Stimulated activated effector memory CD8-positive, alpha-beta T cell treated with anti-CD3 and anti-CD28 coated beads, Interleukin-12 subunit alpha, Interleukin-12 subunit beta, amount 100 ng/mL, for 72 hours (primary cell): Measurements from ENCODE around the gene DTD1.
"Not testable (repeated sequence)": the region's sequence is repeated elsewhere in the genome, so short reads cannot be mapped to it uniquely, and the experiment has no call there.

Source experiments
- ATAC-seq: fragments of 150-1000 bp; cut with Tn5 transposase; 2 replicates; pipeline ENCODE4 v1.10.0; 2021
- DNase-seq, 2 donors: peaks; one replicate each; pipeline ENCODE4 v3.0.0; 2021 to 2022; ENCODE audit warnings: low spot score in 2 of 2
- H3K27ac Mint-ChIP-seq: one replicate; pipeline ENCODE4 v1.8.0; 2022; ENCODE audit warnings: mild to moderate bottlenecking, mixed read lengths
- H3K36me3 Mint-ChIP-seq: one replicate; pipeline ENCODE4 v1.8.0; 2022; ENCODE audit warnings: mild to moderate bottlenecking, mixed read lengths
- H3K4me1 Mint-ChIP-seq: one replicate; pipeline ENCODE4 v1.8.0; 2022; ENCODE audit warnings: mixed read lengths
- H3K4me3 Mint-ChIP-seq: one replicate; pipeline ENCODE4 v1.8.0; 2022; ENCODE audit warnings: mild to moderate bottlenecking, mixed read lengths
- H3K9me3 Mint-ChIP-seq: one replicate; pipeline ENCODE4 v1.8.0; 2022; ENCODE audit warnings: mixed read lengths

DTD1 gene

GRCh38 chr20:18749528-18749927 is 161.7 kb downstream of the DTD1 start:
- Mint-ChIP-seq H3K4me3 (no peak overlapping the region), H3K4me1 (peaks cover 39% of the 10 kb centered on the region), H3K27ac (no peak overlapping the region), H3K36me3 (peaks cover 8% of the 10 kb centered on the region), H3K9me3 (no peaks in the 10 kb centered on the region)
- ATAC-seq (no peak), DNase-seq (no peak)

- no peak overlapping the region for H3K4me3 Mint-ChIP-seq
- no peak for DNase-seq
- H3K9me3 Mint-ChIP-seq: no peaks in the 10 kb centered on the region
- no peak for ATAC-seq
- H3K36me3 Mint-ChIP-seq: no peaks in the 10 kb centered on the region
- peaks cover 32% of the 10 kb centered on the region for H3K4me1 Mint-ChIP-seq
- H3K27ac Mint-ChIP-seq: no peak overlapping the region
Measured at GRCh38 chr20:18750735-18751134, 162.9 kb downstream of the DTD1 start.

GRCh38 chr20:18754030-18754652 is 166.3 kb downstream of the DTD1 start:
- peaks cover 34% of the 10 kb centered on the region for H3K4me1 Mint-ChIP-seq
- no peaks in the 10 kb centered on the region for H3K36me3 Mint-ChIP-seq
- no peak for DNase-seq
- no peak overlapping the region for H3K4me3 Mint-ChIP-seq
- ATAC-seq: peak; percentile 67
- H3K27ac Mint-ChIP-seq: no peak overlapping the region
- H3K9me3 Mint-ChIP-seq: no peaks in the 10 kb centered on the region

GRCh38 chr20:18754653-18755045 is 166.8 kb downstream of the DTD1 start:
- Mint-ChIP-seq H3K4me3 (no peak overlapping the region), H3K4me1 (peaks cover 32% of the 10 kb centered on the region), H3K36me3 (no peaks in the 10 kb centered on the region), H3K9me3 (no peaks in the 10 kb centered on the region), H3K27ac (no peak overlapping the region)
- ATAC-seq: no peak
- DNase-seq: no peak

- H3K9me3 Mint-ChIP-seq, H3K36me3 Mint-ChIP-seq, DNase-seq, H3K4me3 Mint-ChIP-seq, H3K27ac Mint-ChIP-seq, ATAC-seq: not testable (repeated sequence)
- peaks cover 18% of the 10 kb centered on the region for H3K4me1 Mint-ChIP-seq
Measured at GRCh38 chr20:18760852-18761251, 173.0 kb downstream of the DTD1 start.

GRCh38 chr20:18767676-18768075 is 179.8 kb downstream of the DTD1 start:
- Mint-ChIP-seq H3K9me3 (no peaks in the 10 kb centered on the region), H3K4me3 (no peak overlapping the region), H3K36me3 (peaks cover 6% of the 10 kb centered on the region), H3K4me1 (no peaks in the 10 kb centered on the region), H3K27ac (no peak overlapping the region)
- ATAC-seq (no peak), DNase-seq (no peak)

- no peak for DNase-seq
- no peak for ATAC-seq
- H3K27ac Mint-ChIP-seq: no peak overlapping the region
- H3K4me3 Mint-ChIP-seq: no peak overlapping the region
- no peaks in the 10 kb centered on the region for H3K4me1 Mint-ChIP-seq
- no peaks in the 10 kb centered on the region for H3K36me3 Mint-ChIP-seq
- no peaks in the 10 kb centered on the region for H3K9me3 Mint-ChIP-seq
Measured at GRCh38 chr20:18773566-18773965, 185.7 kb downstream of the DTD1 start.

- H3K4me1 Mint-ChIP-seq: no peaks in the 10 kb centered on the region
- H3K4me3 Mint-ChIP-seq: no peak overlapping the region
- no peaks in the 10 kb centered on the region for H3K36me3 Mint-ChIP-seq
- ATAC-seq (no peak), DNase-seq (no peak)
- no peaks in the 10 kb centered on the region for H3K9me3 Mint-ChIP-seq
- H3K27ac Mint-ChIP-seq: no peak overlapping the region
Measured at GRCh38 chr20:18774207-18774606, 186.4 kb downstream of the DTD1 start.

- Mint-ChIP-seq H3K36me3 (no peaks in the 10 kb centered on the region), H3K9me3 (no peaks in the 10 kb centered on the region), H3K4me1 (no peaks in the 10 kb centered on the region), H3K27ac (no peak overlapping the region), H3K4me3 (no peak overlapping the region)
- DNase-seq (no peak), ATAC-seq (no peak)
Measured at GRCh38 chr20:18775633-18776032, 187.8 kb downstream of the DTD1 start.

- H3K4me1 Mint-ChIP-seq: no peaks in the 10 kb centered on the region
- H3K36me3 Mint-ChIP-seq: no peaks in the 10 kb centered on the region
- H3K27ac Mint-ChIP-seq: no peak overlapping the region
- H3K9me3 Mint-ChIP-seq: no peaks in the 10 kb centered on the region
- ATAC-seq (no peak), DNase-seq (peak in 1 of 2 donors; percentile 28)
- no peak overlapping the region for H3K4me3 Mint-ChIP-seq
Measured at GRCh38 chr20:18778690-18779392, 191.0 kb downstream of the DTD1 start.

- Mint-ChIP-seq H3K4me3 (no peak overlapping the region), H3K9me3 (no peaks in the 10 kb centered on the region), H3K4me1 (no peaks in the 10 kb centered on the region), H3K27ac (no peak overlapping the region), H3K36me3 (no peaks in the 10 kb centered on the region)
- peak in 1 of 2 donors; percentile 10 for DNase-seq
- no peak for ATAC-seq
Measured at GRCh38 chr20:18780385-18781130, 192.7 kb downstream of the DTD1 start.

- no peak for ATAC-seq
- Mint-ChIP-seq H3K36me3 (no peaks in the 10 kb centered on the region), H3K27ac (no peak overlapping the region), H3K4me3 (no peak overlapping the region), H3K9me3 (no peaks in the 10 kb centered on the region), H3K4me1 (no peaks in the 10 kb centered on the region)
- peak in 1 of 2 donors; percentile 34 for DNase-seq
Measured at GRCh38 chr20:18781509-18781908, 193.7 kb downstream of the DTD1 start.

- Mint-ChIP-seq H3K27ac (no peak overlapping the region), H3K4me1 (no peaks in the 10 kb centered on the region), H3K4me3 (no peak overlapping the region), H3K36me3 (no peaks in the 10 kb centered on the region), H3K9me3 (no peaks in the 10 kb centered on the region)
- DNase-seq: no peak
- ATAC-seq: no peak
Measured at GRCh38 chr20:18783385-18783959, 195.6 kb downstream of the DTD1 start.

GRCh38 chr20:18787046-18787445 is 199.2 kb downstream of the DTD1 start:
- not testable (repeated sequence) for H3K9me3 Mint-ChIP-seq, ATAC-seq, H3K4me1 Mint-ChIP-seq, DNase-seq, H3K27ac Mint-ChIP-seq, H3K36me3 Mint-ChIP-seq, H3K4me3 Mint-ChIP-seq

- H3K4me1 Mint-ChIP-seq: no peaks in the 10 kb centered on the region
- no peak overlapping the region for H3K27ac Mint-ChIP-seq
- DNase-seq (no peak), ATAC-seq (no peak)
- no peaks in the 10 kb centered on the region for H3K9me3 Mint-ChIP-seq
- no peaks in the 10 kb centered on the region for H3K36me3 Mint-ChIP-seq
- no peak overlapping the region for H3K4me3 Mint-ChIP-seq
Measured at GRCh38 chr20:18788021-18788420, 200.2 kb downstream of the DTD1 start.
